Germinal center (tissue), 1 donor: ENCODE data around the gene CDK10.

ENCODE experiments used
- DNase-seq: peaks from one replicate; pipeline ENCODE4 v3.0.0; 2012; ENCODE audit warnings: mixed read lengths, low spot score

Gene CDK10

DNA sequence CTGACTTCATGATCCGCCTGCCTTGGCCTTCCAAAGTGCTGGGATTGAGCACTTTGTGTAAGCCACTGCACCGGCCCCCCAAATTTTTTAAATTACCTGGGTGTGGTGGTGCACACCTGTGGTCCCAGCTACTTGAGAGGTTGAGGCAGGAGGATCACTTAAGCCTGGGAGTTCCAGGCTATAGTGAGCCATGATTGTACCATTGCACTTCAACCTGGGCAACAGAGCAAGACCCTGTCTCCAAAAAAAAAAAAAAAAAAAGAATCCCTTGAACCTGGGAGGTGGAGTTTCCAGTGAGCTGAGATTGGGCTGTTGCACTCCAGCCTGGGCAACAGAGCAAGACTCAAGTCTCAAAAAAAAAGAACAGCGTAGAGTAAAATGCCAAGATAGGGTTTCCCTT, 50.1 kb downstream of the CDK10 start:
- no peak for DNase-seq

DNA sequence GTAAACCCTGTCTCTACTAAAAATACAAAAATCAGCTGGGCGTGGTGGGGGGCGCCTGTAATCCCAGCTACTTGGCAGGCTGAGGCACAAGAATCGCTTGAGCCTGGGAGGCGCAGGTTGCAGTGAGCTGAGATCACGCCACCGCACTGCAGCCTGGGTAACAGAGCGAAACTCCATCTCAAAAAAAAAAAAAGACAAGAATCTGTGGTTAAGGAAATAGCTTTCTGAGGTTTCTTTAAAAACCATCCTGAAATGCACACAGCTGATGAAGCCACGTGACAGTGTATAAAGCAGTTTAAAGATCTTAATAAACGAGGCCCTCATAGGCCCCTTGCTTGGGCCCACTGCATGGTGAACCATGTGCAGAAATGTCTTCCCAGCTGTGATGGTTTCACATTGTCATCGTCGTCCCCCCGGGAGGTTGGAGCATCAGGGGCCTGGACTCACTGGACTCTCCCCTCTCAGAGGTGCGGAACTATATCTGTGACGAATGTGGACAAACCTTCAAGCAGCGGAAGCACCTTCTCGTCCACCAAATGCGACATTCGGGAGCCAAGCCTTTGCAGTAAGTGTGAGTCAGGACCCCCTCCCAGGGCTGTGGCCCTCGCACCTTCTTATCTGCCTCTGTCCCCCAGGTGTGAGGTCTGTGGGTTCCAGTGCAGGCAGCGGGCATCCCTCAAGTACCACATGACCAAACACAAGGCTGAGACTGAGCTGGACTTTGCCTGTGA, 51.0 kb downstream of the CDK10 start:
- DNase-seq = no peak

DNA sequence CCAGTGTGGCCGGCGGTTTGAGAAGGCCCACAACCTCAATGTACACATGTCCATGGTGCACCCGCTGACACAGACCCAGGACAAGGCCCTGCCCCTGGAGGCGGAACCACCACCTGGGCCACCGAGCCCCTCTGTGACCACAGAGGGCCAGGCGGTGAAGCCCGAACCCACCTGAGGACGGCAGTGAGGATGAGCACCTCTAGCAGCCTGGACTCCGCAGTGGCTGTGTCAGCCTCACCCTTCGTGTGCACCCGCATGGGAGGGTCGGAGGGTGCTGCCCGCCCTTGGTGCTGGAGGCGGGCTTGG, 51.5 kb downstream of the CDK10 start:
- DNase-seq = no peak

DNA sequence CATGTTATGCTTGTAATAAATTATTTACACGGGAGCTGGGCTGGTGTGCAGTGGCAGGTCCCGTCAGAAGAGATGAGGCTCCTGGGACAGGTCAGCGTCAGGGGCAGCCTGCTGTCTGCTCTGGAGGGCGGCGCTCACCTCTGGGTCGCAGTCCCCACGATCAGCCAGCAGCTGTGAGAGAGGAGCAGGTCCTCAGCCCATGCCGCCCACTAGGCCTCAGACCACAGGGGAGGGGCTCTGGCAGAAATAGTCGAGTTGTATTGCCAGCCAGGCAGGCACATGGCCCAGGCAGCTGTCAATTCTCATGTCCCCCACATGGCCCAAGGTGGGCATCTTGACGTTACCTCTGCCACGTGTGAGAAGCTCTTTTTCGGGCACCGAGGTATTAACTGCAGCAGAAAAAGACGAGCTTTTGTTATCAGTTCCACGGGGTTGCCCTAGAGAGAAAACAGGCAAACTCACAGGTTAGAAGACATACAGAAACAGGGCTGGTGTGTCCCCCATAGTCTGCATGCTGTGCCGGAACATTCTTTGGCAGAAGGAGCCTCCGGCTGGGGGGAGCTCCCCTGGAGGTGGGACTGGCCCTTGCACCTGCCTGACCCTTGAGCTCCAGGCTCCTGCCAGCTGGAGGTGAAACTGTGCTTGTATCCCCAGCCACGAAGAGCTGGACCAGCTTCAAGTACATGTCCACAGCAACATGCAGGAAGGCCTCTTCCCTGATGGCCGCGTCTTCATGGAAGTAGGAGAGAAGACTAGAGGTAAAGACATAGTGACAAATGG, 52.2 kb downstream of the CDK10 start:
- no peak for DNase-seq

DNA sequence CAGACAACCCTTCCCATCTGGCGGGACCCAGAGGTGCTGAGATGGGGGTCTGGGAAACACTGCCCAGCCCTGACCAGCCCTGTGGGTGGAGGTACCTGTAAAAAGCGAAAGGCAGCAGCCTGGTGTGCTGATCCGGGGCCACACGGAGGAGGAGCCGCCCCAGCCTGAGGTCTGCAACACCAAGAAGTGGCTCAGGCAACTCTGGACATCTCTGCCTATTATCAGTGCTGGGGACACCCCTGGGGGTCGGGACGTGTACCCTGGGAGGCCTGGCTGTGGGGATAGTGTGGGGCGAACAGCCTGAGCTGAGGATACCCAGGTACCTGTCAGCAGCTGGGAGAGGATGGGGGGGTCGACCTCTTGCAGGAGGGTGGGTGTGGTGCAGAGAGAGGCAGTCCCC, 52.9 kb downstream of the CDK10 start:
- no peak for DNase-seq

DNA sequence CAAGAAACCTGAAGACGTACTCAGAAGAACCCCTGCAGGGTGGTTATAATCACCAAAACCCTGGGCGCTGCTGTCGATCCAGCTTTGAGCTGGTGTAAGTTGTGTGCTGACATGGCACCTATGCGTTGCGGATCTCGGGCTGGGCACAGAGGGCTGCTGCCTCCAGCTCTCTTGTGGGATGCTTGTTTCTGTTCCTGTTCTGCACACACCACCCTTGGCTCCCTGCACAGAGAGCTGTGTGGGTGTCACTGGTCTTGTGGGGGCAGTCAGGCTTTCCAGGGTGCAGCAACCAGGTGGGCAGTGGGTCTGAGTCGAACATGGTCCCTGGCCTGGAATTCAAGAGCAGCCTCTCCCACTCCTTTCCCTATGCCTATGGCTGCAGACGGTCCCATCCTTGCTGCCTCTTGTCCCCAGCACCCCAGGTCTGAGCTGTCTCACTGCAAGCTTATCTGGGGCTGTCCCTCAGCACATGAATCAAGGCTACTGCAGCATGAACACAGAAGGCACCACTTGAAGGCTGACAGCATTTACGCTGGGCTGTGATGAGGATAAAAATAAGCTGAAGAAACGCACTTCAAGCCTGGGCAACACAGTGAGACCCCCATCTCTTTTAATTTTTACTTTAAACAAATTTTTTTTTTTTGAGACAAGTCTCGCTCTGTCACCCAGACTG, 55.0 kb downstream of the CDK10 start:
- no peak for DNase-seq

DNA sequence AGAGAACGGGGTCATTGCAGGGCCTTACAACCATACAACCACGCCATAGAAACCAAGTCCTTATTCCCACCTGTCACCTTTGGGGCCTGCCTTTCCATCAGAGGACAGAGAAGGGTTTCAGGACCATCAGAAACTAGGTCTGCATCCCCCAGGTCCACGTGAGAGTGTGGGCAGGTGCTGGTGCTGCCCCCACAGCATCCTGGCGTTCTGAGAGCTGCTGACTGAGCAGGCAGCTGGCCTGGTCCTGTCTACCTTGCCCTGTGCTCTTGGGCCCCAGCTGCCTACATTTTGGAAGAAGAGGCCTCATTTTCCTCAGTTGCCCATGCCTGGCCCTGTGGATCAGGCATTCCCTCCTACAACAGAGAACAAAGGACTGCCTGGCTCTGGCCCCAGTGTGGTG, 56.5 kb downstream of the CDK10 start:
- DNase-seq = no peak

DNA sequence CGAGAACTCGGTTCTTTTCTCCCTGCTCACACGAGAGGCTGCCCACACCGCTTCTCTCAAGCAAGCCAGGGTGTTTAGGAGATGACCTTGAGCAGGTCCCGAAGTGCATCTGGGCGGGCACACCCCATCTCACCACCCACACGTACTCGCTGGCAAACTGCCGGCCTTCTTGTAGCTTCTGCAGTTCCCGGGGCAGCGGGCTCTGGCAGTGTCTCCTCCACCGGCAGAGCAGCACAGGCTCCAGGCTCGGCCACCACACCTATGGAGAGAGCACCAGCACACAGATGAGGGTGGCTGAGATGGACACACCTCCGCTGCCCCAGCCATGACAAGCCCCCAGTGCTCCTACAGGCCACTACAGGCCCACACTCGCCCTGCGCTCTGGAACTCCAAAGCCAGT, 58.3 kb downstream of the CDK10 start:
- no peak for DNase-seq
